ENCODE measurements around the gene POU2F3. TPM values are rescaled to one million over a fixed set of nuclear protein-coding genes. Genes with fewer than 3 reads are reported as not detected.

The POU2F3 gene
- total and polyA plus RNA-seq, 2 donors (not counting 1 experiment from before 2014, with no cell fraction given) = not detected

GRCh38 chr11:120226714-120227113 is 13.2 kb upstream of the POU2F3 start:
- Histone ChIP-seq H3K4me2 (ENCODE audit: extremely low read depth, insufficient read depth, low read length) (no peak overlapping the region), H3K9me3 (ENCODE audit: control insufficient read depth, insufficient read depth, low read depth, low read length) (no peaks in the 10 kb centered on the region), H3K27ac (ENCODE audit: insufficient read depth, low read length) (no peak overlapping the region), H3K36me3 (ENCODE audit: control insufficient read depth, insufficient read depth, low read length) (peaks cover 6% of the 10 kb centered on the region), H3K9ac (ENCODE audit: insufficient read depth, low read length) (no peak overlapping the region), H3K4me1 (ENCODE audit: control insufficient read depth, extremely low read depth, insufficient read depth, low read length) (no peaks in the 10 kb centered on the region), H3K27me3 (ENCODE audit: control insufficient read depth, insufficient read depth, low read length) (no peaks in the 10 kb centered on the region), H3K4me3 (replicated peaks in 1 of 4; ENCODE audit: control extremely low read depth in 1 of 4, insufficient read depth in 1 of 4, low read depth in 3 of 4, low read length in 4 of 4) (no peak overlapping the region), H2AFZ (ENCODE audit: low read length) (no peak overlapping the region), H3K79me2 (ENCODE audit: control insufficient read depth, insufficient read depth, low read length) (no peaks in the 10 kb centered on the region), H4K20me1 (ENCODE audit: control insufficient read depth, extremely low read depth, insufficient read depth, low read length) (no peaks in the 10 kb centered on the region)
- DNase-seq (ENCODE audit: low read depth in 2 of 2) = no peak
- TF ChIP-seq CTCF (conservative IDR thresholded peaks at IDR 0.05 in 1 of 2, IDR thresholded peaks at IDR 0.05 in 1 of 2; ENCODE audit: low read depth in 1 of 2, low read length in 2 of 2) = no peak
- TF ChIP-seq EZH2 (IDR thresholded peaks at IDR 0.05; ENCODE audit: low read length, missing control alignments) = no peak

- H3K27me3 ChIP-seq (ENCODE audit: control insufficient read depth, insufficient read depth, low read length) = no peaks in the 10 kb centered on the region
- TF ChIP-seq EZH2 (IDR thresholded peaks at IDR 0.05; ENCODE audit: low read length, missing control alignments) (no peak), CTCF (conservative IDR thresholded peaks at IDR 0.05 in 1 of 2, IDR thresholded peaks at IDR 0.05 in 1 of 2; ENCODE audit: low read depth in 1 of 2, low read length in 2 of 2) (no peak)
- no peak overlapping the region for H3K27ac ChIP-seq (ENCODE audit: insufficient read depth, low read length)
- H3K4me3 ChIP-seq (replicated peaks in 1 of 4; ENCODE audit: control extremely low read depth in 1 of 4, insufficient read depth in 1 of 4, low read depth in 3 of 4, low read length in 4 of 4) = no peak overlapping the region
- H3K9me3 ChIP-seq (ENCODE audit: control insufficient read depth, insufficient read depth, low read depth, low read length) = no peaks in the 10 kb centered on the region
- no peak overlapping the region for H3K4me2 ChIP-seq (ENCODE audit: extremely low read depth, insufficient read depth, low read length)
- peaks cover 6% of the 10 kb centered on the region for H3K36me3 ChIP-seq (ENCODE audit: control insufficient read depth, insufficient read depth, low read length)
- H3K79me2 ChIP-seq (ENCODE audit: control insufficient read depth, insufficient read depth, low read length) = no peaks in the 10 kb centered on the region
- H3K9ac ChIP-seq (ENCODE audit: insufficient read depth, low read length) = no peak overlapping the region
- H3K4me1 ChIP-seq (ENCODE audit: control insufficient read depth, extremely low read depth, insufficient read depth, low read length) = no peaks in the 10 kb centered on the region
- no peak overlapping the region for H2AFZ ChIP-seq (ENCODE audit: low read length)
- no peaks in the 10 kb centered on the region for H4K20me1 ChIP-seq (ENCODE audit: control insufficient read depth, extremely low read depth, insufficient read depth, low read length)
- no peak for DNase-seq (ENCODE audit: low read depth in 2 of 2)
Measured at GRCh38 chr11:120227228-120227852, 12.6 kb upstream of the POU2F3 start.

GRCh38 chr11:120228794-120229384 is 11.1 kb upstream of the POU2F3 start:
- no peak for DNase-seq (ENCODE audit: low read depth in 2 of 2)
- Histone ChIP-seq H3K9ac (ENCODE audit: insufficient read depth, low read length) (no peak overlapping the region), H3K36me3 (ENCODE audit: control insufficient read depth, insufficient read depth, low read length) (peaks cover 6% of the 10 kb centered on the region), H3K27ac (ENCODE audit: insufficient read depth, low read length) (no peak overlapping the region), H3K4me2 (ENCODE audit: extremely low read depth, insufficient read depth, low read length) (no peak overlapping the region), H3K27me3 (ENCODE audit: control insufficient read depth, insufficient read depth, low read length) (no peaks in the 10 kb centered on the region), H4K20me1 (ENCODE audit: control insufficient read depth, extremely low read depth, insufficient read depth, low read length) (no peaks in the 10 kb centered on the region), H3K4me1 (ENCODE audit: control insufficient read depth, extremely low read depth, insufficient read depth, low read length) (no peaks in the 10 kb centered on the region), H3K4me3 (replicated peaks in 1 of 4; ENCODE audit: control extremely low read depth in 1 of 4, insufficient read depth in 1 of 4, low read depth in 3 of 4, low read length in 4 of 4) (no peak overlapping the region), H3K9me3 (ENCODE audit: control insufficient read depth, insufficient read depth, low read depth, low read length) (no peaks in the 10 kb centered on the region), H2AFZ (ENCODE audit: low read length) (no peak overlapping the region), H3K79me2 (ENCODE audit: control insufficient read depth, insufficient read depth, low read length) (no peaks in the 10 kb centered on the region)
- TF ChIP-seq EZH2 (IDR thresholded peaks at IDR 0.05; ENCODE audit: low read length, missing control alignments) (no peak), CTCF (conservative IDR thresholded peaks at IDR 0.05 in 1 of 2, IDR thresholded peaks at IDR 0.05 in 1 of 2; ENCODE audit: low read depth in 1 of 2, low read length in 2 of 2) (peak; percentile 2 to 17)
